CD4-positive, alpha-beta T cell treated with Interleukin-1 beta for 1 hour (primary cell): ENCODE data around the gene ALK.
A peak's percentile ranks its signal among the peaks of the same experiment; 100 is the strongest.

ENCODE experiments used
- DNase-seq, 2 donors: peaks; one replicate each; pipeline ENCODE4 v3.0.0-alpha.2; 2020 to 2022

ALK gene

DNA sequence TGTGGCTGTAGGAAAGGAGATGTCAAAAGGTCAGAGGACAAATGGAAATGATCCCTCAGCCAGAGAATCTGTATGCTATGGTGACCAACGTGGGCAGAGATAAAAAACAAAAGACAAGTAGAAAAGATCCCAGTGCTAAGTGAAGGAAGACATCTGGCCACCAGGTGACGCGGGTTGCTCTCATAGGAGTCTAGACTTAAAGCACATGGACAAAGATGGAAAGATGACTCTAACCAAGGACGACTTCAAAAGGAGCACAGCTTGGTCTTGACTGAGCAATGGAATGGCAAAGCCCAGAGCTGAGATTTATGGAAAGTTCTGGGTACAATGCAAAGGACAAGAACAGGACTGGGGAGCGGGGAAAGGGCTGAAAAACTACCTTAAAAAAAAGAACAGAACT is 709.4 kb downstream of the ALK start:
- DNase-seq, result no peak

DNA sequence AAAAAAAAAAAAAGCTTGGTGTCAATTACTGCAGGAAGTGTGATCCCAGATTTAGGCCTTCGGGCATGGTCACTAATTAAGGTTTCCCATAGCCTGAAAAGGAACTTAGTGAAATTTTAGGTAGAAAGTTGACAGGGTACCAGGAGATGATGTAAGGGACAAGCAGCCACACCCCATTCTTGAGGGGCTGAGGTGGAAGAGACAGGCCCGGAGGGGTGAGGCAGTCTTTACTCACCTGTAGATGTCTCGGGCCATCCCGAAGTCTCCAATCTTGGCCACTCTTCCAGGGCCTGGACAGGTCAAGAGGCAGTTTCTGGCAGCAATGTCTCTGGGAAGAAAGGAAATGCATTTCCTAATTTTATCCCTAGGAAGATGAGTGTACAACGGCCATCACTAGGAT is 711.8 kb downstream of the ALK start:
- no peak for DNase-seq

DNA sequence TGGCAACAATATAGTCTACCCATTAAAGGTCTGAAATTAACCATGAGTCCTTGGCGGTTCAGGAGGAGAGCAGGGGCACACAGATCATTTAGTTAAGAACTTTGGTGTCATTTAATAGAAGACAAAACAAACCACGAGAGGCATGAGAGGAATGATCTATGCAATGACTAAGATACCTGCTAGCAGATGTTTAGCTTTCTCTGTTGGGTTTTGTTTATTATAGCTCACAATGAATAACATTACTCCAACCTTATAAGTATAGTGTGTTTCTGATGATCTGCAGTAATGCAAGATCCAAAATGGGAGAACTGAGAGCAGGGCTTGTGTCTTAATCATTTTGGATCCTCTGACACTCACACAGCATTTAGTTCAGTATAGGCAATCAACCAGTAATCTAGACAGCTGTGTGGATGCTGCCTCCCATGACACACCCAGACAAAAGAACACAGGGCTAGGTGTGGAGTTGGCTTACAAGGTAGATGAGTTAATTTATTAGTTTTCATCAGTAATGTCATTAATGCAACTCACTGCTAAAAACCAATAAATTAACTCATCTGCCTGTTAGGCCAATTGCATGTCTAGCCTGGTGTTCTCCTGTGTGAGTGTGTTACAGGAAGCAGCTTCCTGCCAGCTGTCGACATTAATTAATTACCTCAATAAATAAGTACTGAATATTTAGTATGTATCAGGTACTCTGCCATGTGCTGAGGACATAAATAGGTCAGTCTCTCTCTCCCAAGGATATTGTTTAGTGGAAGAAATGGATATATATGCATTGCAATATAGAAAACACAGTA is 713.8 kb downstream of the ALK start:
- DNase-seq, result no peak

DNA sequence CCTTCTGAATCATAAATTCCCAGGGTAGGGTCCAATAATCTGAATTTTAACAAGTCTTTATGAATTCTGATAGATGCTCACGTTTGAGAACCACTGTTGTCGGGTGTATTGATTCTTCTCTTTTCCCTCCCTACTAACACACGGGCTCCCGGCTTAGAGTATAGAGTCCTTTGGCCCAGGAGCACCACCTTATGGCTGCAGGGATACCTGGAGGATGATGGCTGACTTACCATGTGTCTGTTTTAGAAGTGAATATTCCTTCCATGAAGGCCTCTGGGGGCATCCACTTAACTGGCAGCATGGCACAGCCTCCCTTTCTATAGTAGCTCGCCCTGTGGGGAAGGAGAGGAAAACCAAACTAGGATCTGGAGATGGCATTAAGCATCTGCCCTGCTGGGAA is 714.4 kb downstream of the ALK start:
- no peak for DNase-seq

DNA sequence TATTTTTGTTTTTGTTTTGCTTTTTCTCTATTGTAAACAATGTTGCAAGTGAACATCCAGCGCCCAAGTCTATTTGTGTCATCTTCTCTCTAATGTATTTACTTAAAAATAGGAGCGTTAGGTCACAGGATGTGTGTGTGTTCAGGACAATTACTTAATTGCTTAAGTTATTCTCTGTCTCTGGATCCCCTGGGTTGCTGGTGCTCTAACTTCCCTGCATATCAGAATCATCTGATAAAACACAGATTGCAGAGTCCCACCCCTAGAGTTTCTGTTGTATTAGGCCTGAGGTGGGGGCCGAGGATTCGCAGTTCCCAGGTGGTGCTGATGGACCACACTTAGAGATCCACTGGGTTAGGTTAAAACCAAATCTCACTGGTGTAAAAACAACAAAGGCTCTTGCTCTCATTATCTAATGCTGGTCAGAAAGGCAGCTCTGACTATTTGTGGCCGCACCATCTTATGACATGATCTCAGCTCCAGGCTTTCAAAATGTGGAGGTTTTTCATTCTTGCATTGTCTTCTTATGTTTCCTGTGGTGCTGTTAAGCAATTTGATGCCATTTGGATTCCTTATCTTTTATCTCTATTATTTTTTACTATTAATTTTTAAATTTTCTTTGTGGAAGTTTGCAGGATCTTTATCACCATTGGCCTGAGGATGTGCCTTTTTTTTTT is 718.4 kb downstream of the ALK start:
- no peak for DNase-seq

DNA sequence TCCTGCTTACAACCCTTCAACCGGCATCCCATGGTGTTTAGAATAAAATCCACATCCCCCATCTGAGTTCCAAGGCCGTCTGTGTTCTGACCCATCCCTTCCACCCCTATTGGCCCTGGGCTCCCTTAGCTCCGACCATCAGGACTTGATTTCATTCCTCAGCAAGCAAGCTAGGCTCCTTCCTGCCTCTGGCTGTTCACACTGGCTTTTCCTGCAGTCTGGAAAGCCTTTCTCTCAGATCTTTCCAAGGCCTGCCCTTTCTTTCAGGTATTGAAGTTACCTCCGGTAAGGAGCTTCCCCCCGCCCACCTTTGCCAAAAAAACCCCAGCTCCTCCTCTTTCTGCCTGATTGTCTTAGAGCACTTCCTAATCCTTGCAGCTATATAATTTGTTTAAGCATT is 719.4 kb downstream of the ALK start:
- no peak for DNase-seq

DNA sequence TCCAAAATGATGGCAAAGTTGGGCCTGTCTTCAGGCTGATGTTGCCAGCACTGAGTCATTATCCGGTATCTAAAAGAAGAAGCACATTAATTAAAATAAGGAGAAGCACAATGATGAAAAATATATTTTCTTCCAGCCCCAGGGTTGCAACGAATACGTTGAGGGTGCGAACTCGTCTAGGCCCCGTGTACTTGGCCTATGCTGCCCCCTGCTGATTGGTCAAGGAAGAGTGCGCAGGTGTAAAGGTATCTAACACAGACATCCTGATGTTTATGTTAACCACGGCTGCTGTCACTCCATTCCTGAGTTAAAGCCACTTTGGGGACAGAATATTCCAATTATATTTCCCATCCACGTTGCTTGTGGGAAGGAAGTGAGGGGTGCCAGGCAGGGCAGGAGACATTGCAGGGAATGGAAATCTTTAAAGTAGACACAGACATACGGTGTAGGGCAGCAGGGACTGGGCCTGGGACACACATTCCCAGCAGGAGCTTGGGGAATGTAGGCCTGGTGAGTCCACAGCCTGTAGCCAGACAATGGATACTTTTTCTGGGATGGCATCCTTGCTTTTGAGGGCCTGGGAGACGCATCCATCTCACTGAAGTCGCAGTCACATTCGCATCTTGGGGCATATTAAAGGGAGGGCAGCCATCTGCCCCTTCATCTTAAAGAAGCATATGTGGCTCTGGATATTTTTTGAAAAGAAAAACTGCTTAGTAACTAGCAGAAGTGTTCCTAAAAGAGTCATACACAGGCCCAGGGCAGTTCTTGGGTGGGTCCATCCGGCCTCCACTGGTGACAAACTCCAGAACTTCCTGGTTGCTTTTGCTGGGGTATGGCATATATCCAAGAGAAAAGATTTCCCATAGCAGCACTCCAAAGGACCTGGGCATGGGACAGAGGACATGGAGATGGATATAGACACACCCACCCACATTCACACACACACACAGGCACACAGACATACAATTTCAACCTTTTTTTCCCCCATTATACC is 724.3 kb downstream of the ALK start:
- peak; percentile 67 to 75 for DNase-seq

DNA sequence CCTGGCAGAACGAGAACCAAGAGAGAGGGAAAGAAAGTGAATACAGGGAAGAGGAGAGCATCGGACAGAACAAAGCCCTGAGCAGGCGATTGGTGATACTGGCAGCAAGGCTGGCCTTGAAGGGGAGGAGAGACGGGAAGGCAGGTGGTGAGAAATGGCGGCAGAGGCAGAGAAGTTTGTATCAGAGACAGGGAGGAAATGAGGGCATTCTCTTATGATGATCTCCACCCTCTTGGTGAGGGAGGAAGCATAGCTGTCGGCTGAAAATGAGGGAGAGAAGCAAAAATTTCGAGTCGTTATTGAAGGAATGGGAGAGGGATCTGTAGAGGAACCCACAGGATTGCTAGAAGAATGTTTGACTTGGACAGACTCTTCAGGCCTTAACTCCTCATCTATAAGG is 725.6 kb downstream of the ALK start:
- no peak for DNase-seq

DNA sequence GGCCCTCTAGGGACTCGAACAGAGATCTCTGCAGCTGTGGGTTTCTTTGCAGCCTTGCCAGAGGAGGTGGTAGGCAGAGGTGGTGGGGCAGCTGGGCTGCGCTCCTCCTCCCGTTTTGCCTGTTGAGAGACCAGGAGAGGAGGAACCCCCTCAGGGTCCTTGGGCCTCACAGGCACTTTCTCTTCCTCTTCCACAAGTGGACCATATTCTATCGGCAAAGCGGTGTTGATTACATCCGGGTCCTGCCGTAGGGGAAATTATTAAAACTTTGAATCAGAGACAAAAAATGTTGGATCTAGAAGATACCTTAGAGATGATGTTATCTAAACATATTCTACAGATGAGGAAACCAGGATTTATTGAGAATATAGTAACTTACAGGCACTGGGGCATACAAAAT is 727.7 kb downstream of the ALK start:
- no peak for DNase-seq

DNA sequence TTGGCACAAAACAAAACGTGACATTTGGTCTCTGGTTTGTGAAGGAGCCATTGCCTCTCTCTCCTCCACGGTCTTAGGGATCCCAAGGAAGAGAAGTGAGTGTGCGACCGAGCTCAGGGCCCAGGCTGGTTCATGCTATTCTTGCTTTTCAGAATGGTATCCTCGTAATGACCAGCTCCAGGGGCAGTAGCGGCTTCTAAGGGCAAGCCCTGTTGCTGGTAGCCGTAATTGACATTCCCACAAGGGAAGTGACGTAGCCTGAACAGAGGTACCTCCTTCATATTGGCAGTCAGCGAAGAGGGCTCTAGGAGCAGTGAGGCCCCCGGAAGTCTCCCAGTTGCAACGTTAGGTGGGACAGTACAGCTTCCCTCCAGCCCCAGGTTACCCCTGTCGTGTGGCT is 728.3 kb downstream of the ALK start:
- DNase-seq, result no peak

DNA sequence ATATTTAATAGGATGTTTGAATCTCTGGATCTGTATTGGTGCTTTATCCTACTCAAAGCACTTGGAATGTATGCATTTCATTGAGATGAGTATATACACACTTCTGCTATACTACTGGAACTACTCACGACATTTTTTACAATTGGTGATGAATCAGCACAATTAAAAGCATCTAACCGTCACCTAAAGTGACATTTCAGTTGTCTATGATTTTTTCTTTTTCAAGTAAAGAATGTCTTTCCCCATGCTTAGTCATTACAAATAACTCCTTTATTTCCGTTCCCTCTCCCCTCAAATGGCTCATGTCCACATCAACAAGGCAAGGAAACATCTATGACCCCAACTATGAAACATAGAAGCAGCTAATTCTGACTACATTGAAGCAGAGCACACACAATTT is 728.9 kb downstream of the ALK start:
- DNase-seq, result no peak

DNA sequence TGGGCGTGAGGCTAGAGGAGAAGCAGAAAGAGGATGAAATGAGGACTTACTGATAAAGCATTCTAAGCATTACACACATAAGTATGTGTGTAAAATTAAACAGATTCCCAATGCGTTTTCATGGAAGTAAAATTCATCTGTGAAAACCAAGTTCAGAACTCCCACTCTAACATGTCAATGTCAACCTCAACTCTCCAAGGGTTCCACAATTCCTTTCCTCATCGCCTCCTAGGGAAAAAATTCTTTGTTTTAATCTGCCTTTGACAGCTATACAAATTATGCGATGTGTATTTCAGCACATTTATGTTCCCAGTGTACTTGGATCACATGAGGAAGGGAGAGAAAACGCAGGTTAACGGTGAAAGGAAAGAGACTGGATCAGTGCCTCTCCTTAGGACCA is 729.6 kb downstream of the ALK start:
- DNase-seq, result no peak

DNA sequence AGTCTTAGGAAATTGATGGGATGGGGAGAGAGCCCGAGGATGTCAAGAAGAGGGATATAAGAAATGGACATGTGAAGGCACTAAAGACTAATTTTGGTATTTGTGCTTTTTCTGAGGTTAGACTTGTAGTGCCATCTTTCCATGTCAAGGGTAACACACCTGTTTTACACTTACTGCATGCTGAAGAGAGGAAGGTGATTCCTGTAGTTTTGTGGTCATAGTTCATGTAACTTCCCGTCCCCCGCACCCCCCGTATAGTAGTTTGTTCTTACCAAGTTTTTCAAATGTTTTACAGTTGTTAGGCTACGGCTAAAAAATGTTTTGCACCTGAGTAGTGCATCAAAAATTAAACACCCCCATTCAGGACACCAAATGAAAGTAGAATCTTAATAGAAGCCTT is 732.3 kb downstream of the ALK start:
- DNase-seq, result peak in 1 of 2 donors; percentile 46

DNA sequence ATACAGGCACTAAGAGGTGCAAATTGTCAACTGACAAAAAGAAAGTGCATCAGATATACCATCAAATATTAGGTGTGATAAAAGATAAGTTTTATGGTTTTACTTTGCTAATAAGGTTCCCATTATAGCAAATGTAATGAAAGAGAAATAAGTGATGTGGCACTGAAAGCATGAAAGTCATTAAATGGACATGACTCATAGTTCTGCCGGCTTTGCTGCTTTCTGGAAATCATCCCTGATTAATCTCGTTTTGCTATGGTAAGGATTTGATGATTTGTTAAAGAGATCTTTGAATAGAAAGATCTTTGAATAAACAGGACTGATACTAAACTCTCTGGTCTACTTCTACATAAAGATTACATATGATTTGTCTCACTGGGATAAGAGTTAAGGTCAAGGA is 733.5 kb downstream of the ALK start:
- no peak for DNase-seq

DNA sequence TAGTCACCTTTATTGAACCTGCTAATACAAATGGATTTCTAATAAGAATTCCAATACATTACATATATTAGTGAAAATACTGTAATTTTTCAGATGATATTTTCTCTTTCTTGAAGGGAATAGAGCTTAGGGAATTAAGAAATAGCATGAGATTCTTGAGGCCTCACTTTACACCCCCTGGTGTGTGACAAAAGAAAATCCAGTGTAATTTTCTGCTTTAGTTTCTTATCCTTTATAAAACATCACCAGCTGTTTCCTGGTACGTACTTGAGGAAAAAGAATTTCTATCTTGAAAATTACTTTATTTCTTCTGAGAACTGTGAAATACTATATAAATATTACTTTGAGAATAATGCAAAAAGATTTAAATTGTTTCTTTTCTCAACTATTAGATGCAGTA is 734.6 kb downstream of the ALK start:
- no peak for DNase-seq

DNA sequence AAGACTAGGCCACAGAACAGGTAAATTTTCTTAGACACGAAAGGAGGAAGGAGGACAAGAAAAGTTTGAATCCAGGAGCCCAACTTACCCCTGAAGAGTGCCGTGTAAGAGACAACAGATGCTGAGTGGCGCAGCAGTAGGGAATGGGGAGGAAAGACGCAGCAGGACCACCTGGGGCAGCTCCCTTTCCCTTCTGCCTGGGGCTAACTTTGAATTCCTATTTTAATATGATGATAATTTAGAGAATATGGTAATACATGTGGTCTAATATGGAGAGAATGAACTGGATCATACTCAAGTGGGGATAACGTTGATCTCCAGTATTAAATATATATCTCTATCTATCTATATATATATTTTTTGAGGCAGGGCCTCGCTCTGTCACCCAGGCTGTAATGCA is 736.9 kb downstream of the ALK start:
- no peak for DNase-seq

DNA sequence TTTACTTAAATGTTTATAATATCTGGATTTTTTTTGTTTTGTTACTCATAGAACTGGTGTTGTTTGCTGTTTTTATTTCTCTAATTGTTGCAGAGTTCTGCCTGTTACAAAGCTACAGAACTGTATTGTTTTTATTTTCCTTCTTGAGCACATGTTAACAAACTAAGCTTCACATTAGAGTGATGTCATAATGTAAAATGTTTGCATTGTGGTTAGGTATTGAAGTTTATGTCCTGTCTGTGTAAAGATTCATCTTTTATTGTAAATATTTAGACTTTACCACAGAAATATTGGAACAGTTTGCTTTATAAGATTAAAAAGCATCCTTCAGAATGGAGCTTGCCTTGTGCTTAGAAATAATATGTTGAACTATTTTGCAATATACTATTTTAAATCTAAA is 738.5 kb downstream of the ALK start:
- no peak for DNase-seq

DNA sequence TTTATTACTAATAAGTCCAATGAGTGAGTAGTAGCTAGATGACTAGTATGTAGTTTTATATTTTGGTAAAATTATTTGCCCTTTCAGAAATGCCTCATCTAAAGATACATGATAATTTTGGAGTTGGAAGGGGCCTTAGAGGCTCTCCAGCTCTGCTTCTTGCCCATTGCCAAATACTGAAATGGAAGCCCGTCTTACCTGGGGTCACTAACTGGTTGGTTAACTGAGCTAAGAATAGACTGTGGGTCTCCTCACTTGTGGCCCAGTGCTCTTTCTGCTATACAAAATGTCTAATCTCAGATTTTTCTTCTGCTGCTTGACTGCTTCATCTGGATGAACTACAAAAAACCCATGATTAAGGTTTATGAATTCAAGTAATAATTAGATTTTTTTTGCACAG is 739.1 kb downstream of the ALK start:
- no peak for DNase-seq

DNA sequence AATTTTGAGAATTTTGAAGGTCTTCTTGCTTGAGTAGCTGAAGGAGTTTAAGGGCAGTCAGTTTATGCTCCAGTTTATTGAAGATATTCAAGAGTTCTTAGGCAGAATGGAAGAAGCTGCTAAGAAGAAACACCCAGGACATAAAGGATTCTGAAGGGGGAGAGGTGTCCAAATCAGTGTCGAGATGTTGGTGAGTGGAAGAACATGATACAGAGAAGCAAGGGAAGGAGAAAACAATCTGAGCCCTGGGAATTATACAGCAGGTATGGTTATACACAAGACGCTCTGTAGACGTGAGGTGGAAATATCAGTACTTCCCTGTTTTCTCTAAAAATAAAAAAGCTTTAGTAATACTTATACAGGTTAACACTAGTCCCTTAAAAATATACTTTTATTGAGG is 746.0 kb downstream of the ALK start:
- DNase-seq, result no peak

DNA sequence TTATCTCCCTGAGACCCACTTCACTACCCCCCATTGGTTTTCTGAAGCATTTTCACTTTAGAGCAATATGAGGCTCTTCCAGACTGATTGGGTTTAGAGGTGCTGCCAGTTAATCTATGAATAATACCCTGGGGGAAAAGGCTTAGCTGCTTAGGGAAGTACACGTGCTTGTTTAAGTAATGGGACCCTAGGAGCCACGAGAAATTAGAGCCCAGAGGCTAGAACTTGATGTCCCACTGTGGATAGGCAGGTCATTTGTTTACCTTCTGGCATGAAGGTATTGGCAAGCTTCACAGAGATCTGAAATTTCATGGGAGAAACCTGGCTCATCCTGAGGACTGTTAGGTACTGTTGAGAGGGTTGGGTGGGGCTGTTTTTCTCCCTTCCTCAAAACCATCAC is 746.4 kb downstream of the ALK start:
- no peak for DNase-seq

DNA sequence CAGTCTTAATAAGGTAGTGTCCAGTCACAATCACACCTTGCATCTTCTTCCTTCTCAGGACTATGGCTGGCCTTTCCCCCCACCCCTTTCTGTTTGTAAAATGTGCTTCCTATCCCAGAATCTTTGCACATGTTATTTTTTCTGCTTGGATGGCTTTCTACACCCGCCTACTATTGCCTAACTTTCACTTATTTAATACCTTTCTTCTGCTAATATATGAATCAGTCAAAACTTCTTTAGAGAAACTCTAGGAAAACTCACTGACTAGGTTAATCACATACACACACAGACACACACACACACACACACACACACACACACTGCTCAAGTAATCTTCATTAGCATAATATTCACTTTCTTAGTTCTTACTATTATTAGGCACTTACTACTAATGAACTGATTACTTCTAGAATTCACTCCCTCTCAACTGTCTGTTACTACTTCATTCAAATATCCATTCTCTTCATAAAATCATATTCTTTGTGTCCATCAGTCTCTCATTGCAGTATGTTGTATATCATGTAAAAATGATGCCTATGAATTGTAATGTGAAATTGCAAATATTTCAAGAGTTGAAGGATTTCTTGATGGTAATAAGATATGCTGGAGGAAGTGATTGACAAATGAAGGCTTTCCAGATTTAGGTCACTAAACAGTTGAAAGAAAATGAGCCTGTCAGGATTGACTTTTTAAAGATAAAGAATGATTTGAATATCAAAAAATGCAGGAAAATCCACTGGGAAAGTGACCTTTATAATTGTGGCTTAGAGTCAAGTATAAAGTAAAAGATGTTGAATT is 754.9 kb downstream of the ALK start:
- DNase-seq, result no peak

DNA sequence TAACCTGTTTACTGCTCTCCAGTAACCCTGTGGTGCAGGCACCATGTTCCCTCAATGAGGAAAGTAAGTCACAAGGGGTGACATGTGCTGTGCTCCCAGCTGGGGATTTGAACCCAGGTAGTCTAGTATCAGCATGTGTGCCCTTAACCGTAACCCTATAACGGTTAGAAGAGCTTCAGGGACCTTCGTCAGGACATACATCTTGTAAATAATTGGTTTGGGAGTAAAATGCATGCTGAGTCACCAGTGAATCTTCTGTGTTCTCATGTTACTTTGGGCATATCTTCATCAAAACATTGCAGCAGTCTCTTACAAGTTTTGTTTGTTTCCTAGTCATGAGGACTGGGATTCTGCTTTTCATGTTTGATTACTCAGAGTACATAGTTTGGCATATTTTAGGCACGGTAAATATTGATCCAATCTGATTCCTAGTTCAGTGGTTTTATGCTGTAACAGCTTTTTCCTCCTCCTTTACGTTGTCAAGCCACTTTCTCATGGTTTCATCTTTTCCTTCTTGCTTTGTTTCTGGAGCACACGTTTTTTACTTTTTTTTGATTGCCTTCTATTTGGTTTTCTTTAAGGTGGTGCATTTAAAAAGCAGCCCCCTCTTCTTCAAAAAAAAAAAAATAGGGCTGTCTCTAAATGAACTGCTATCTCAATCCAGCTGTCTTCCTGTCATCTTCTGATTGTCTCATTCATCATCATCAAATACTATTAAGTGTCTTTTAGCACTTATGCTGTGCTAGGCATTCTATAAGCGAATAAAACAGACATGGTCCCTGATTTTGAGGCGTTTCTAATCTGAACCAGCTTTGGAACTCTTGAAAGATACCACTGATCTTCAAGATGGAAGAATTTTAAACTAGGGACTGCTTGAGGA is 755.8 kb downstream of the ALK start:
- DNase-seq, result no peak
